GM23338 (cell line): ENCODE results near the gene TWIST2.

Source experiments
- CTCF ChIP-seq, 2 experiments: fragments of 200-600 bp in 1 of 2; sonication (generic) in 1 of 2; conservative IDR thresholded peaks; 2 replicates each; pipeline versions ENCODE4 v1.5.1 to v1.6.1; 2016 to 2017; ENCODE audit warnings: antibody characterized with exemption in 2 of 2, low read depth in 2 of 2, mild to moderate bottlenecking in 2 of 2, moderate library complexity in 1 of 2
- EZH2 ChIP-seq: fragments of 200-600 bp; sonication (generic); IDR thresholded peaks from one replicate; pipeline ENCODE4 v1.8.0; 2017; ENCODE audit warnings: antibody characterized with exemption, mild to moderate bottlenecking, low read depth; ENCODE audit not compliant: unreplicated experiment
- JUNB ChIP-seq: IDR thresholded peaks from one replicate; pipeline ENCODE4 v1.6.1; 2016; ENCODE audit warnings: antibody characterized with exemption; ENCODE audit not compliant: unreplicated experiment
- REST ChIP-seq: IDR thresholded peaks from one replicate; pipeline ENCODE4 v1.6.1; 2018; ENCODE audit warnings: antibody characterized with exemption; ENCODE audit not compliant: unreplicated experiment

GRCh38 chr2:238882082-238882755 is 34.3 kb downstream of the TWIST2 start:
- TF ChIP-seq CTCF (conservative IDR thresholded peaks at IDR 0.05; ENCODE audit: low read depth in 2 of 2) (no peak), EZH2 (no peak), JUNB (no peak), REST (no peak)
